ENCODE data around the gene SEC16B.
A peak's percentile ranks its signal among the peaks of the same experiment; 100 is the strongest.

Gene SEC16B

GRCh38 chr1:177978530-177978929 is 8.7 kb upstream of the SEC16B start:
- no peak for DNase-seq

GRCh38 chr1:177977141-177977540 is 7.3 kb upstream of the SEC16B start:
- DNase-seq: no peak

GRCh38 chr1:177976596-177976995 is 6.7 kb upstream of the SEC16B start:
- DNase-seq: no peak

DNA sequence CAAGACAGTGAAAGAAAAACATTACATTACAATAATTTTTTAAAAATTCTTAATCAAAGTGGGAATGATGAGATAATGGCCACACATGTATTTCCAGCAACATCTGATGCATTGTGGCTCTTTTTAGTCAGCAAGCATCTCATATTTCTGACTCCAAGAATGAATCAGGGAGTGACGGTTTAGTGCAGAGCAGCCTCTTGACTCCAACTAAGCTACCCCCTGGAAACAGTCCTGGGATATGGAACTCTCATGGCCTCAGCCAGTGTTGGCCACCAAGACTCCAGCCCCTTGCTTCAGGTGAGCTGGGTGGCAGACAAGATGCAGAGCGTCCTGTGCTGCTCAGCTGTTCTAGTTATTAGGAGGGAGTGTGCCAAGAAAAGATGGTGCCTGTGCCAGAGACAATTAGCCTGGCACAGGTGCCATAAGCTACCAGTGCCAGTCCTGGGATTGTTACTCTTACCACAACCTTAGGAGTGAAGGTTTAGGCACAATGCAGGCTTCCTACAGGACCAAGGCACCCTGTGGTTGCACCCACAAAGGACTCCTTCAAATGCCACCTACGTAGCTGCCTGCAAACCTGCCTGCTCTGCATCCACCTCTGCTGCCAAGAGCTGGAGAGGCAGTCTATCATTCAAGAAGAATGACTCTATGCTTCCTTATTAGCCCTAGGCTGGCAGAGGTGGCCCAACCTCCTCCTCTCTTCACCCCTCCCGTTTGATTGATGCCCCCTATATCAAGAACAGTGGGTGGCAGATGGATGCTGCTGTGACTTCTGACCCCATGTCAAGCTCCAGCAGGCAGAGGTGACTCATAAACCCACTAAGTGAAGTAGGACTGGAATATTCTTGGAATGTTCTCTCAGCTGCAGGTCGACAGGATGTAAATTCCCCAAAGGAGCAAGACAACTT is 6.0 kb upstream of the SEC16B start:
- no peak for DNase-seq

DNA sequence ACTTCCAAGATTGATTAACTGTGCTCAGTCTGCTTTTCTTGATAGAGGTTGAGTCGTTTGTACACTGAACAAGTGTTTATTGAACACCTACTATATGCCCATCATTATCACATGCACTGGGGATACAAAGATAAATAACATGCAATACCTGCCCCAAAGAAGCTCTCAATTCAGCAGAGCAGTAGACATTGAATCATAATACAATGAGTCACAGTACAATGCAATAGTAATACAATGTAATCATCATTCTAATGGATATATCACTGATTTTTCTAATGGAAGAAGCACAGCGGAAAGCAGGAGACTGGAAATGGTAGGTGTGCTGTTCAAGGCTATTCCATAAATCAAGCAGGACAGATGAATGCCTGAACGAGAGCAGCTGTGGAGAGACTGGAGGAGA is 3.7 kb upstream of the SEC16B start:
- DNase-seq: no peak

DNA sequence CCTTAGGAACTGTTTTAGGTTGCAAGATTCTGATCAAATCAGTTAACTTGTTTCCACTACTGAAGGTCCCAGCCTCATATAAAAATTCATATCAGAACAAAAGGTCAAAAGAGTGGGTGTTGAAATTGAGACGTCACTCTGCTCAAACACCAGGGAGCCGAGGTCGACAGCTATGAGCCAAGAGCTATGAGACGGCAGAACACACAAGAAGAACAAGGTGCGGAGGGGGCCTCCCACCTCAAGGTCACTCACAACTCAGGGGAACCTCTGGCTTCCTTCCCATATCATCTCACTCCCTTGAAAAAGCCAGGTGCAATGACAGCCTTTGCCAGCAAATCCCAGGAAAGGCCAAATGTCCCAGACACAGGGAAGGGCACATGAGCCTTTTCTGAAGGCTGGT is 749 bp downstream of the SEC16B start:
- DNase-seq: no peak

DNA sequence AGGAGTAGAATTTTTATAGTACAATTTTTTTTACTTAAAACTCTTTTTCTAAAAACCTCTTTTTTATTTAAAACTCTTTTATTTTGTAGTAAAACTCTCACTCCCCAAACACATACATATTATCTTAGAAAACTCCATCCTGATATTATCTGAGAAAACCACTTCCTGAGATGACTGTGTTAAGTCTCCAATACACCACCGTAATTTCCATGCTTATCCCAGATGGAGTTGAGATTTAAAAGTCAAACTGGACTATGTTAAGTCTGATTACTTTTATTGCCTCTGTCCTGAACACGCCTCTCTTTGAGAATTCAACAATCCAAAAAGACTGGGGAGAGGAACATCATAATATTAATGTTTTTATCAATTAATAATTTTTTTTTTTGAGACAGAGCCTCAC is 3.7 kb downstream of the SEC16B start:
- no peak for DNase-seq

DNA sequence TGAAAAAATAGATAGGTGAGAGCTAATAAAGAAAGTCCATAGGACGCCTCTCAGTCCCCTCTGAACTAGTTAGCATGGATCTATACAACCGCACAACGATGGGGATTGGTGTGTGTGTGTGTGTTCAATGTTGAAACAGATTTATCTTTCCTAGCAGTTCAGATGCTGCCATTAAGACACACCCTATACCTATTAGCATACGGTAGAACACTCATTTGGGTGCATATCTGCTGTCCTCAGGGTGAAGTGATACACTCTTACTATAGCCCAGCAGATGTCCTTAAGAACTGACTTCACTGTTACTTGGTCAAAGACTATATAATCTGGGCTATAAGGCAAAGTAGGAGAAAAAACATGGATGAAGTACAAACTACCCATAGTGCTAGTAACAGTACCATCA is 4.6 kb downstream of the SEC16B start:
- DNase-seq: no peak

DNA sequence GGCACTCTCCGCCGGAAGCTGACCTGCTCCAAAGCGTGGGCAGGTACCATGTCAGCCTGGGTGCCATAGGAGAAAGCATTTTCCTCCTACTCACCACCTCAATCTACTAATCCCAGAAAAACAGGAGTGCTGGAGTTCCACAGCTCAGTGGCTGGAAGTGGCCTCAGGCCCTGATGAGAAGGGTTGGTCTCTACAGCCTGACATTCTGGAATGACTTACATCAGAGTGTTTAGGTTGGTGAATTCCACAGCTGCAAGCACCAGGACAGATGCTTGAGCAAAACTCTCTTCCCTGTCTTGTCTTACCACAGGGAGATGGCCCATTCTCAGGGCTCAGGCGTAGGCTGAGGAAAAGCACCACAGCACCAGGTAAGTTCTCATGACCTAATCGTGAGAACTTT is 5.5 kb downstream of the SEC16B start:
- DNase-seq: no peak

DNA sequence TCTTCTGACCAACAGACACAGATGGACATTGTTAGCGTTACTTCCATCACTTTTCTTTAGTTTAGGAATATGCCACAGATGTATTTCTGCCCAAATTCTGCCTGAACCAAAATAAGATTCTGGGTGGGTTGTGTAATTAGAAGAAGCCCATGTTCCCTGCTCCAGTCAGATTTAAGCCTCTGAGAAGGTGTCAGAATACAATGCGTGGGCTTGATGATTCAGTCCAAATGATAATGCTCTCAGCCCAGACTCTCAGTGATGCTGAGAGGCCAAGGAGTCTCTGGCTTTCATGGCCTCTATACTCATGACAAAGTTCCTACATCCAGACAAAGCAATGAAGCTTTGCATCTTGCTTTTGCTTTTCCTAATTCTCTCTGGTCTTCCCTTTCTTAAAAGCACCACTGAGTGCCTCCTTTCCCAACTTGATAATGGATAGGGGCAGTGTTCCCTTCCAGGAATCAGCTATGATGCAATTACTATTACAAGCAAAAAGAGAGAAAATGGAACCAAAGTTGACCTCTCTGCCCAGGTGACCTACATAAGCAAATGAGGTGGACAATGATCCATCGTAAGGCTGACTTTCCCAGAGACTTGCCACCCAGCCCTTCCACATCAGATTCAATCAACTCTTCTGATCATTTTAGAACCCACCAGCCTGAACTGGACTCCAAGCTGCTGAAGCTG is 8.8 kb downstream of the SEC16B start:
- no peak for DNase-seq

DNA sequence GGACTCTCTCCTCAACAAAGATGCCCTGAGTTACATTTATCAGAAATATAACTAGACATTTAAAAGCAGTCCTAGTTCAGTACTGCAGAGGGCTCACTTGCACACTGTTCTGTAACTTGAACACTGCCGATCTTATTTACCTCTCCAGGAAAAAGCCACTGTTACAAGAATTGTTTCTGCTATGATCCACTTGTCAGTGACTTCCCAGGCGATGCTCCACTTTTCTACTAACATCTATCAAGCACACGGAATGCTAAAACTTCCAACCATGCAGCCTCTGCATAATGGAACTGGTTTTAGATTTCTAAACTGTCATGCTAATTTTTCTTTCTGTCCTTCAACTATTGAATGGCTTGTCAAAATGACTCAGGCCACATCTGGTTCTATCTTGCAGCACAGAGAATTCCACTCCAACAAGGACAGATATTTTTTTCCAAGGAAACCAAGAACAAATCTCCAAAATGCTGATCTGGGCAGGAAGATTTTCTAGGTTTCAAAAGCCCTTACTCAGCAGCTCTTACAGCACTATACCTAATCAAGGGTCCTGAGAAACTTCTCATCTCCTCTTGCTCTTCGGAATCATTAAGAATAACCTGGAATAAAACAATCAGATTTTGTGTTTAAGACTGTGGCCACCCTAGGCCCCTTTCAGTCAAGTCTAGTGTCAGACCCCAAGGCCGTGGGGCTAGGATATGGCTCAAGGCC is 9.9 kb downstream of the SEC16B start:
- no peak for DNase-seq

DNA sequence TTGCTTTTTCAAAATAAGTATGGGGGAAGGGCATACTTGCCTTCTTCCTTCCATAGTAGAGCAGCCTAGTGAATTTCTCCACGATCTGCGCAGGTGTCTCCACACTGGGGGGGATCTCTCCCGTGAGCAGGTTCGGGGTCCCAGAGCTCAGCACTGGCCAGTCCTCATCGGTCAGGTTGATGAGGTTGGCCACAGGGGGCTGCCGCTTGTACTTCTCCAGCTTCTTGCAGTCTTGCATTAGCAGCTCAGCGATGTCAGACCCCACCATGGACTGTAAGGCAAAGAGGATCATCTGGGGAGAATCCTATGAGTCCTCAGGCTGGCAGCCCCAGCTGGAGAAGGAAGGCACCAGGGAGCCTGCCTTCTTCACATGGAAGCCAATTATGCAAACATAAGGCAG is 11.8 kb downstream of the SEC16B start:
- no peak for DNase-seq

GRCh38 chr1:177954076-177954475 is 15.8 kb downstream of the SEC16B start:
- DNase-seq: no peak

- DNase-seq: no peak
Observed at GRCh38 chr1:177953549-177953948, 16.3 kb downstream of the SEC16B start.

GRCh38 chr1:177952691-177953090 is 17.2 kb downstream of the SEC16B start:
- DNase-seq: no peak

DNA sequence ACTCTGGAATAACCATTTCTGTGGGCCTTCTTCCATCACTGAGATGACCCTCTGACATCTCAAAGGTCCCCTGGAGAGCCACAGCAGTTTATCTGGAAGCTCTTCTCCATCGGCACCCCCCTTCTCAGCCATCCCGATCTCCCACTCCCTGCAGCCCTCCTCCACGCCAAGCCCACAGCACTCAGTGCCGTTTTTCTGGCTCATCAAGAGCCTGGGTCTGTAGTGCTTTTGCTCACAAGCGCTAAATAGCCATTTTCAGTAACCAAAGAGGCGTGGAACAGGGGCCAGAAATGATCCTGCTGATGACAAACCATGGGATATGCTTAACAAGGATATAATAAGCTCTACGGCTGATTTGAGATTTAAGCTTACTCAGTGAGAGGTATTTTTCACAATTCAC is 17.6 kb downstream of the SEC16B start:
- no peak for DNase-seq

DNA sequence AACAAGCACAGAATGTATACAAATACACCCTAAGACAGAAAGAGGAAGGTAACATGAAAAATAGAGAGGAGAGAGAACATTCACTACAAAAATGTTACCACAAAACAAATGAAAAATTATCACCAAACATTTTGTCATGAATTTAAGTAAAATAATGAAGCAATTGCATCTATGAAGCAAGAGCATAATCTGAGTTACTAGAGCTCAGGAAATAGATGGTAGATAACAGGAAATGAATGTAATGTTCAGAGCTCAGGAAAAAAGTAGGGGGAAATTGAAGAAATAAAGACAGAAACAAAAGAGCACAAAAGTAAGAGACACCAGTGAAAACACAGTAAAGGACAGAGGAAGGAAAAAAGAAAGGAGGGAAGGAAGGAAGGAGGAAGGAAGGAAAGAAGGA is 19.4 kb downstream of the SEC16B start:
- DNase-seq: no peak

DNA sequence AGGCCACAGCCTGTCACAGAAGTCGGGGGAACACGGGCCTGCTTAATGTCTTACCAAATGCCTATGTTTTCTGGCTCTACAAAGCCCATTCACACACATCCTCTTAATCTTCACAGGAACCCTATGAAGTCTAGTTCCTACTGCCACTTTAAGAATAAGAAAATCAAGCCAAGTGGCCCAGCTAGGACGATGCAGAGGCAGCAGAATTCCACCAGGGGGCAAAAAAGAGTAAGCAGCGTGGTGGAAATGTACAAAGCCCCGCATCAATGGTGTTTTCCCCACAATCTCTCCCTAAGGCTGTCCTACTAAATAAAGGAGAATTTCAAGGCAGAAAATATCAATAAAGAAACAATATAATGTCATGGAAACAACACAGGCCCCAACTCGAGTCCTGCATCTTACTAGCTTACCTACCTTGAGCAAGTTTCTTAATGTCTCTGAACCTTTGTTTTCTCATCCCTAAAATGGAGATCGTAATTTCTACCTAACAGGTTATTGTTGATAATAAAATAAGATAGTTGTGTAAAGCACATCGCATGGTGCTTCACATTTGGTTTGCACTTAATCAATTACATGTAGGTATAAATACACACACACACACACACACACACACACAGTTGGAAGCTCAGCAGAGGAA is 21.4 kb downstream of the SEC16B start:
- DNase-seq: peak in 1 of 6 experiments; percentile 1

DNA sequence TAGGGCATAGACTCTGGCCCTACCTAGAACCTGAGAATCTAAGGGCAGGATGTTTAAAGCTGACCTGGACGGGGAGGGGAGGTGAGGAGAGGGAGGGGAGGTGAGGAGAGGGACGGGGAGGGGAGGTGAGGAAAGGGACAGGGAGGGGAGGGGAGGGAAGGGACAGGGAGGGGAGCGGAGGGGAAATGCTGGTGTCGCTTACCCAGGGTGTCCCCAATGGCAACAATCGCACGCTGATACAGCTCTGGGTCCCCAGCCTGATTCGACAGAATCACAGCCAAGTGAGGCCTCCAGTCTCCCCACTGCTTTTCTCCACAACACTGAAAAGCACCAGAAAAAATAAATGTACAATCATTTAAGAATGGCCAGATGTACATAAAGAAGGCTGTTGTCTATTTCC is 22.2 kb downstream of the SEC16B start:
- DNase-seq: no peak

- no peak for DNase-seq
Observed at GRCh38 chr1:177945943-177946650, 23.8 kb downstream of the SEC16B start.

DNA sequence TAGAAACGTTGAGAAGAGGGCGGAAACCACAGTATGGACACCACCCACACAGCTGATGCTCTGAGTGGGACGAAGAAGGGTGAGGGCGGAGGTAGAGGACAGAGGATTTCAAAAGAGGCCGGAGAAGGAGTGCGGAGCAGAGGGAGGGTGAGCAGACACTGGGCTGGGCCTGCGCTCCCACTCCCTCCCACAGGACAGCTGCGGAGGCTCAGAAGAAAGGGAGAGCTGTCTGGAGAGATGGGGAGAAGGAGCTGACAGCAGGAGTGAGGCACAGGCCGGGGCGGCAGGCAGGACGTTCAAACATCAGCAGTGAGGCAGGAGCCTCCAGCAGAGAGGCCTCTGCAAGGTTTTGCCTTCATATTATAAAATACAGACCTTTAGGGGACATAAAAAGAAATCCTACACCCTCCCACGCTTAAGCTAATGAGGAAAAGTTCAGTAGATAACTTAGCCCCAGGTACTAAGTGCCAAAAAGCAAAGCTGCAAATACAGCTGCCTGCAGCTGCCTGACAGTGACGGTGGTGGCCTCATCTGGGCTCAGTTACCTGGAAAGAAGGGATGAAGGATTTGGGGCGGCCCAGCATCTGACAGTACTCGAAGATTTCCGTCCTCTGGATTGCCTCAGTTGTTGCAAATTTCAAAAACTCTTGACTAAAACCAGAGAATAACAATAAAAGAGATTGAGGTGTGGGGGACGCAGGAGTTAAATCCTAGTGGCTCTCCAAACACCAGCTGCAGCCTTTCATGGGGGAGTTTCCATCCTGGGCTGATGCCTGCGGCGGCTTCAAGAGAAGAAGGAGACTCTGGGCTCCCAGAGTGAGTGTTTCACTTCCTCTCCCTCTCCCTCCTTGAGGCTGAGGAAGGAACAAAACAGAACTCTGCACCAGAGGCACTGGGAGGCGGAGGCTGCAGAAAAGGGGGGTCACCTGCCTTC is 25.6 kb downstream of the SEC16B start:
- DNase-seq: no peak
